Inferior parietal cortex (tissue), 1 donor: ENCODE measurements around the gene SPNS3.
A peak's percentile ranks its signal among the peaks of the same experiment; 100 is the strongest.

Experiments used
- DNase-seq: peaks from one replicate; pipeline ENCODE4 v3.0.0-alpha.2; 2016; ENCODE audit errors: extremely low spot score

Gene SPNS3

DNA sequence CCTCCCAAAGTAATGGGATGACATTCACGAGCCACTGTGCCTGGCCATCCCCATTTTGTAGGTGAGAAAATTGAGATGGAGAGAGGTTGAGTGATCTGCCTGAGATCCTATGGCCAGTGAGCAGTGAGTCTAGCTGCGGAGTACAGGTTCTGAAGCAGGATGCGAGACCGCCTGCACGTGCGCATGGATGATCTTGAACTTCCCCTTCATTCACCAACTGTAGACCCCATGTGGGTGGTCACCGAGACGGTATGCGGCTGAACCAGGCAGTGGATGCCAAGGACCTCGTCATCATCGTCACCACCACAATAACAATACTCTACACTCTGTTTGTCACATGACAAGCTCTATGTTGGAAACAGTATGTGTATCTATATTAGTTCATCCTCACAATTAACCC lies 6.2 kb upstream of the SPNS3 start:
- no peak for DNase-seq

DNA sequence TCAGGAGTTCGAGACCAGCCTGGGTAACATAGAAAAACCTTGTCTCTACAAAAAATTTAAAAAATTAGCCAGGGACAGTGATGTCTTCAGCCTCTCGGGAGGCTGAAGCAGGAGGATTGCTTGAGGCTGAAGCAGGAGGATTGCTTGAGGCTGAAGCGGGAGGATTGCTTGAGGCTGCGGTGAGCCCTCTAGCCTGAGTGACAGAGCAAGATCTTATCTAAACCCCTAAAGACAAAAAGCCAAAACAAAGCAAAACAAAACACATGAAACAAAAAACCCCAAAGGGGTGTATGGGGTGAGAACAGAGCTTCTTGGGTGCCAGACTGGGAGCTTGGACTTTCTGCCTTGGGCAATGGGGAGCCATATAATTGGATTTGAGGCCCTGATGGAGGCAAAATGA lies 2.6 kb downstream of the SPNS3 start:
- no peak for DNase-seq

DNA sequence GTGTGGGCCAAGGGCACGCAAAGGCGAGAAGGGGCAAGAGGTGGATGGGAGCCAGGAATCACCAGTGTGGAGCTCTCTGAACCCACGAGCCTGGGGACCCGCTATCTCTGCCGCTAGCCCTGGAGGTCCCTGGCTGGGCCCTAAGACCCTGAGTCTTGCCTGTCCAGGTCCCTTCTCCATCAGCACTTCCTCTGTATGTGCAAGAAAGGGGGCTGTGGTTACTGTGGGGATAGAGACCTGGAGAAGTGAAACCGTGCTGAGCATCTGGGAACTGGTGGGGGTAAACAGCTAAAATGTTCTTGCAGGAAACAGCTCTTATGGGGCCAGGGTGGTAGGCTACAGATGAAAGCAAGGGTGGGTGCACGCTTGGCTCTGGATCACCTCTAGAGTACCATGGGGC lies 3.1 kb downstream of the SPNS3 start:
- no peak for DNase-seq

DNA sequence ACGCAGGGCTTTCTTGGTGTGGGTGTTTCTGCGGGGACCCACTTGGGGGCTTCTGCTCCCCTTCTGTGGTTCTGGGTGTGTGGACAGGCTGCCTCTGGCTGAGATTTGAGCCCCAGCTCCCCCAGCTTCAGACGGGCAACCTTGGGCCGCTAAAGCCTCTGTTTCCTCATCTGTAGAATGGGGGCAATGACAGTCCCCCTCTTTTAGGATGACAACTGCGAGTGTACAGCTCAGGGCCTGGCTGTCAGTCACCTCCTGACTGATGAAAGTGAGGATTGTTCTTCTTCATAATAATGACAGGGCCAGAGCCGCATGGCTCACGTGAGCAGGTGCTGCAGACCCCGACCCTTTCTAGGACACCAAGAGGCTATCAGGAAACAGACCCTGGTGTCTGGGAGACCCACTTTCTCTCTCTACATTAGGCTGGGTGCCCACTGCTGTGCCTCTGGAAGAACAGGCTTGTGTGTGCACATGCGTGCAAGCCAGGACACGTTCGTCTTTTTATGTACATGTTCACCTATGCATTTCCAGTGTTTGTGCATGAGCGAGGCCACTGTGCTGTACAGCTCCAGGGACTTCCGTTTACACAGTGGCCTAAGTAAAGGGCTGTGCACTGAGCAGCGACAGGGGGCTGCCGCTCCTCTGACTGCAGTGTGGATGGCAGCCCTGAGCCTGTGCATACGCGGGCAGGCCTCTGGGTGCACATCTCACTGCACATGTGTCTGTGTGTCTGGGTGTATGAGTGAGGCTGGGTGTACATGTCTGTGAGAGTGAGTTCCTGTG lies 4.6 kb downstream of the SPNS3 start:
- DNase-seq: no peak

DNA sequence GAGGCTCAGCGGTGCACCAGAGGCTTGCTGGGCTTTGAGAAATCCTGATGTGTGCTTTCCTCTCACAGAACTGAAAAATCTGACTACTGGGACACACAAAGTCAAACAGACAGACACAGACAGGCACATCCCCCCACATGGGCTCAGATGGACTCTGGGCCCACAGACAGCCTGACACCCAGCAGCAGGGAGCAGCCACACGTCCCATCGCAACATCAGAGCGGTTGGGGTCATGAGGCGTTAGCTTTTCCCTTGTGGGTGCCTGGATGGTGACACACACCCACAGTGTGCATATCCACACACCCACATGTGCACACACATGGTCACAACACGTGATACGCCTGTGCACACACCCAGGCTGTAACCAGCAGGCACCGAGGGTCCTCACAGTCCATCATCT lies 6.3 kb downstream of the SPNS3 start:
- DNase-seq: no peak

DNA sequence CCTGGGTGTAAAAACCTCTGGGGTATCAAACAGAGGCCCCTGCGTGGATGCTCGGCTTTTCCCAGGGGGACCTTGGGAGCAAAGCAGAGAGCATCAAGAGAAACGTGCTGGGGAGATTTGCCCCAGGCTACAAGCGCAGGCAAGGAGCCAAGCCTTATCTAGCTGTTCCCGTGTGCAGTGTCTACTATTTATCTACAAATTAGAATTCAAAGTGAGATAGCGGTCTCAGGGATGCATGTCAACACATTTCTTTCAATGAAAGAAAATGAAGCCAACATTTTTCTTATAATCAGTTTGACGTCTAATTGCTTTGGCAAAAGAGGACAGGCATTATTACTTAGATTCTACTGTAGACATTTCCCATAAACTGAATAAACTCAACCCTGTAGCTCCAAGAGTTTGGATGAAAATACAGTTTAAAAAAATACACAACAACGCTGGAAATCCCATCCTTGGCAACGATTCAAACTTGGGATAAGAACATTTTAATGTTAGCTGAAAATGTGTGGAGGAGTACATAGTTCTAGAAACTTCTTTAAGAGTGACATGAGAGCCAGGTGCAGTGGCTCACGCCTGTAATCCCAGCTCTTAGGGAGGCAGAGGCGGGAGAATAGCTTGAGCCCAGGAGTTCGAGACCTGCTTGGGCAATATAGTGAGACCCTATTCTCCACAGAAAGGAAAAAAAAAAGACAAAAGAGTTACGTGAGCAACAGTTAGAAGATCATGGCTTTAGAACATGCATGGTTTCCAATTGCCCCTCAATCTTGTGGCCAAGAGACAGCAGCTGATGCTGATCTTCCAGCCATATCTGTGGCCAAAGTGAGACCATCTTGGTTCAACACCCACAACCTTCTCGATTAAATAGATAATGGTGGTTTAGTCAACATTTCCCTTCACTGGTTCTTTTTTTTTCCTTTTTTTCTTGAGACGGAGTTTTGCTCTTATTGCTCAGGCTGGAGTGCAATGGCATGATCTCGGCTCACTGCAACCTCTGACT lies 7.2 kb downstream of the SPNS3 start:
- DNase-seq: no peak

DNA sequence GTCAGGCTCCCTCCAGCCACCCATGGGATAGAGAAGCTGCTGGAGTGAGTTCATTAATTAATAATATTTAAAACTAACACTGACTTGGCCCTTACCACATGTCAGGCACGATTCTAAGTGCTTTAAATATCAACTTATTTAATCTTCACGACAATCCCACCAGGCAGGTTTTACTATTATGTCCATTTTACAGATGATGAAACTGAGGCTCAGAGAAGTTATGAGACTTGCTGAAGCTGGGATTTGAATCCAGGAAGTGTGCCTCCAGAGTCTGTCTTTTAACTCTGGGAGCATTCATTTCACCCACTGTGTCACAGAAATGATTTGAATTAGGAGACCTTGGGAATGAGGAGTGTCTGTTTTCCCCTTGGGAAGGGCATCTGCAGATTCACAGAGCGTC lies 8.8 kb downstream of the SPNS3 start:
- no peak for DNase-seq

DNA sequence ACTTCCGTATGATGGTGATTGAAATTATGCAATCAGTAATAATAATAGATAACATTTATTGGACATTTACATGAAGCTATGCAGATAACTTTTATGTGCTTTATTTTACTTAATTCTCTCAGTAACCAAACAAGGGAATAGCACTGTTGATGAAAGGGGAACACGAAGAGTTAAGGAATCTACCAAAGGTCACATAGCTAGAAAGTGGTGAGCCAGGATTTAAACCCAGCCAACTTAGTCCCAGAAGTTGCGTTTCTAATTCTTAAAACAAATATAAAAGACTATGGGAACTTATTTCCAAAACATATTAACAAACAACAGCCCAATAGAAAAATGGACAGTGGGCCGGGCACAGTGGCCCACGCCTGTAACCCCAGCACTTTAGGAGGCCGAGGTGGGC lies 9.7 kb downstream of the SPNS3 start:
- DNase-seq: no peak

DNA sequence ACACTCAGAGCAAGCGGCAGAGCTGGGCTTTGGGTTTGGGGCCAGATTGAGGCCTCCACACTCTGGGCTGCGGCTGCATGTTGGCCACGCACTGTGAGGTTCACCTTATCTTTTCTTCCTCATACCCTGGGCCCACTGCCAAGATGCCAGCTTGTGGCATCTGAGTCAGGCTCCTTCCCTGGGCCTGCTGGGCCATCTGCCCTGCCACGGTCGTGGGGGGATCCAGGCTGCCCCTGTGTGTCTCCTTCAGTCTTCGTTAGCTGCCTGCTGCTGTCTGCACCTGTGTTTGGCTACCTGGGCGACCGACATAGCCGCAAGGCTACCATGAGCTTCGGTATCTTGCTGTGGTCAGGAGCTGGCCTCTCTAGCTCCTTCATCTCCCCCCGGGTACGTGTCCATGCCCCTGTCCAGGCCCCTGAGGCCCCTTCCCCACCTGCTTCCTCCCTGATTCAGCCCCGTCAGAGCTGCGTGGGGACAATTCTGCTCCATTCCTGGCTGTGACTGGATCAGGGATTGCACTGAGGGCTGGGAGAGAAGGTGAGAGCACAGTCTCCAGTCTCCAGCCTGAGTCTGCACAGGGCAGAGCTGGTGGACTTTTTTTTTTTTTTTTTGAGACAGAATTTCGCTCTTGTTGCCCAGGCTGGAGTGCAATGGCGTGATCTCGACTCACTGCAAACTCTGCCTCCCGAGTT lies 11.2 kb downstream of the SPNS3 start:
- no peak for DNase-seq

DNA sequence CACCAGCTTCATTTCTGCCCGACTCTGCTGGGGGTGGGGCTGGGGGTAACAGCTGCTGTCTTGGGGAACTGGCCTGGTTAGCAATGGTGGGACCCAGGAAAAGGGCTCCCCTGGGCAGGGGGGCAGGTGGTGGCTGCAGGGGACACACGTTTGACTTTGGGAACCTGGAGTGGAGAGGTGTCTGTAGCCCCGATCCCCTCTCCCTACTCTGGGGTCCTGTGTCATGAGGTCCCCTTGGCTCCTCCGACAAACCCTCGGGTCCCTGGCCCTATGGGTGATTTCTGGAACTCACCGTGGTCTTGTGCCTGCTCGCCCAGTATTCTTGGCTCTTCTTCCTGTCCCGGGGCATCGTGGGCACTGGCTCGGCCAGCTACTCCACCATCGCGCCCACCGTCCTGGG lies 12.0 kb downstream of the SPNS3 start:
- no peak for DNase-seq

DNA sequence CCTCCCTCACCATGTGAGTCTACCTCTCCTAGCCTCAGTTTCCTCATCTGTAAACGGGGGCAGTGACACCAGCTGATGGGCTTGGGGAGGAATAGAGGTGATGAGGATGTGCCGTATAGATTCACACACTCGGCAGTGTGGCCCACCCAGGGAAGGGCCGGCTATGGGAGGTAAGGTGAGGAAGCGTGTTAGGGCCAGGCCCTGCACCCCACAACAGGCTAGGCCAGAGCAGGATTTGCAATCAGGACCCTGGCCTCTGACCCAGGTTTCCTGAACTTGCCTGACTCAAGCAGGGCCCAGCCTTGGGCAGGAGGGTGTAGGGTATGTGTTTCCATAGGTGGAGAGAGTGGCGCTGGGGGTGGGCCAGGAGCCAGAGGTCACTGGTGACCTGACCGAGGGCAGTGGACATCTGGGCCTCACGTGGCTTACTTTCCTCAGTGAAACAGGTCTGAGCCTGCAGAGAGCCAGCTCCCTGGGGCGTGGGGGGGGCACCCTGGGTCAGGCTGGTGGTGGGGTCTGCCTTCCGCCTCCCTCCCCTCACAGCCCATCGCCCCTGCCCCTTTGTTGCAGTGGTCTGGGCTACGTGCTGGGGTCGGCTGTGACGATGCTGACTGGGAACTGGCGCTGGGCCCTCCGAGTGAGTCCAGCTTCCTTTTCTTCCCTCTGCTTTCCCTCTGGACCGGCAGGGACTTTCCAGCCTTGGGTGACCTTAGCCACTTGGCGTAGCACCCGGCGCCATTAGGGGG lies 12.8 kb downstream of the SPNS3 start:
- no peak for DNase-seq

DNA sequence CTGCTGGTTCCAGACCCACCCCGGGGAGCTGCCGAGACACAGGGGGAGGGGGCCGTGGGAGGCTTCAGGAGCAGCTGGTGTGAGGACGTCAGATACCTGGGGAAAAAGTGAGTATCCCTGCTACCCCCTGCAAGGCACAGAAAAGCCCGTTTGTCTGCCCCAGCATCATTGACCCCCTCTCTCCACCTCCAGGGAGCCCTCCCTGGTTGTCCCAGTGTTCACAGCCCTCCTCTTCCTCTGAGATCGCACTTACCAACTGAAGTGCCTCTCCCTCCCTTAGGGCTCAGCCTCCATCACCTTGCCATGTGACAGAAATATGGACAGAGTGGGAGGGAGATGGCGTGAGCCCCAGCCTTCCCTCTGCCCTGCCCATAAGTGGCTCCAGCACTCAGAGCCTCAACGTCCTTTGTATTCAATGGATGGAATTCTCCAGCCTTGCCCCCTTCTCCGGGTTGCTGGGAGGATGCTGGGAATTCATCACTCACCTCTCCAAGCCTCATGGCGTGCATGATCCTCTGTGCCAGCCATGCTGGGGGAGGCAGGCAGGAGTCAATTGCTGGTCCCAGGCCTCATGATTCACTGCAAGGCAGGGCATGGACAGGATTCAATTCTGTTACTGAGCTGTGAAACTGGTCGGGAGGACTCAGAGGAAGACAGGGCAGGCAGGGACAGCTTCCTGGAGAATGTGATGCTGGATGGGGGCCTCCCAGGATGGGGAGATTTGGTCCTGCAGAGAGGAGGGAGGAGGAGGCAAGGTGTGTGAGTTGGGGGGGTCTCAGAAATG lies 14.6 kb downstream of the SPNS3 start:
- DNase-seq: no peak

DNA sequence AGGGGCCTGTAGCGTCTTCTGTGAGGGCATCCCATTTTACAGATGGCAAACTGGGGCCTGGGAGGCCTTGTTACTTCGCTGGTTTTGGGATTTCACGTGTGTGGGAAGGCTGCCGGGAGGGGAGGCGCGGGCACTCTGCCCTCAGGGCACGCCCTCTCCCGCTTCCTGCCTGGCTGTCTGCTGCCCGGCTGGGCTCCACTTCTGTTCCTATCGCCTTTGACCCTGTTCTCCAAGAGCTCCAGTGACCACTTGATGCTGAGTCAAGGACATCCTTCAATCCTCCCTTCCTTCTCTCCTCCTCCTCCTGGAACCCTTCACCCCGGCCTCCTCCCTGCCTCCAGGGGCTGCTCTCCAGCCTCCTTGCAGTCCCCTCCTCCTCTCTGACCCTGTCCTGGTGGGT lies 16.0 kb downstream of the SPNS3 start:
- no peak for DNase-seq

DNA sequence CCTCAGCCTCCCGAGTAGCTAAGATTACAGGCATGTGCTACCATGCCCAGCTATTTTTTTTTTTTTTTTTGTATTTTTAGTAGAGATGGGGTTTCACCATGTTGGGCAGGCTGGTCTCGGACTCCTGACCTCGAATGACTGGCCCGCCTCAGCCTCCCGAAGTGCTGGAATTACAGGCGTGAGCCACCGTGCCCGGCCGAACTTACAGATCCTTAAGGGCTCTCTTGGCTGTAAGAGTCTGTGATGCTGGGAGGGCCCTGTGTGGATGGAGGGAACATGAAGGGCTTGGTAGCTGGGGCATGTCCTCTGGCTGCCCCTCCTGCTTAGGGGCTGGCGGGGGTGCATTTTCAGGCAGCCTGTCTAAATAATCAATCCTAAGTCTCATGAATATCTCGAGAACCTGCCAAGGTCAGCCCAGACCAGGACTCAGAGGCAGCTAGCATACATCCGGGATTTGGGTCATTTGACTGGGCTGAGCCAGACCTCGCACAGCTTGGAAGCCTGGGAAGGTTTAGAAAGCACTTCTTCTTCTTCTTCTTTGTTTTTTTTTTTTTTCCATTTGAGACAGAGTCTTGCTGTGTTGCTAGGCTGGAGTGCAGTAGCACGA lies 17.1 kb downstream of the SPNS3 start:
- no peak for DNase-seq

DNA sequence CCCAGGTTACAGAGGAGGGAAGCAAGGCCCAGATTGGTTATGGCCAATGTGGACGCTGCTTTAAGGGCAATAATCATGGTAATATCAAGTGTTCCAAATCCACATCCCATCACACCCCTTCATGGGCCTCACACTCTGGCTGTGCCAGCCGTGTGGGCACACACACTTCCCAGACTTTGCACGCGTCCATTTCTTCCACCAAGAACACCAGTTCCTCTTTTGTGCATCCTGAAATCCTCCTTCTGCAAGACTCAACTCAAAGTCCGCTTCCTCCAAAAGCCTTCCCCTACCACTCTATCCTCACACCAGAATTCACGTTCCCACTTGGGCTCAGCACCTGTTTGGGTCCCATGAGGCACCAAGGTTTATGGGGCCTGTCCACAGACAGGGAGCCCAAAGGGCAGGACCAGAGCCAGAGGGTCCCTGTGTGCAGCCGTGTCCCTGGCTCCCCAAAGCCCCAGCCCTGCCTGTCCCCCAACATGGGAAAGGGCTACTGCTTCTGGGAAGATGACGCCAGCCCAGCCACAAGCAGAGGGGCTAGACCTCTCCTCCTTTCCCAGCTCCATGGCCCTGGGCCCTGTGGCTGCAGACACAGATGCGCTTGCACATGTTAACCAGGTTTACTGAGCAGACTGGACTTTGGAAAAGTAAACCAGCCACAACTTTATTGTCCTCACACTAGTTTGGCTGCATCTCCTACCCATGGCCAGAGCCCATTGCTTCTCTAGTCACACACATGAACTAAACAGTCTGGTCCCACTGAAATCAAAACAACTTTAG lies 20.3 kb downstream of the SPNS3 start:
- DNase-seq: no peak

DNA sequence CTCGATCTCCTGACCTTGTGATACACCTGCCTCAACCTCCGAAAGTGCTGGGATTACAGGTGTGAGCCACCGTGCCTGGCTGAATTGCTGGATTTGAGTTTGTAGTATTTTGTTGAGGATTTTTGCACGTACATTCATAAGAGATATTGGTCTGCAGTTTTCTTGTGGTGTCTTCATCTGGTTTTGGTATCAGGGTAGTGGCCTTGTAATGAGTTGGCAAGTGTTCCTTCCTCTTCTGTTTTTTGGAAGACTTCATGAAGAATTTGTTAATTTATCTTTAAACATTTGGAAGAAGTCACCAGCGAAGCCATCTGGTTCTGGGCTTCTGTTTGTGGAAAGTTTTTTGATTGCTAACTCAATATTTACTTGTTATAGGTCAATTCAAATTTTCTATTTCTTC lies 26.9 kb downstream of the SPNS3 start:
- DNase-seq: no peak

DNA sequence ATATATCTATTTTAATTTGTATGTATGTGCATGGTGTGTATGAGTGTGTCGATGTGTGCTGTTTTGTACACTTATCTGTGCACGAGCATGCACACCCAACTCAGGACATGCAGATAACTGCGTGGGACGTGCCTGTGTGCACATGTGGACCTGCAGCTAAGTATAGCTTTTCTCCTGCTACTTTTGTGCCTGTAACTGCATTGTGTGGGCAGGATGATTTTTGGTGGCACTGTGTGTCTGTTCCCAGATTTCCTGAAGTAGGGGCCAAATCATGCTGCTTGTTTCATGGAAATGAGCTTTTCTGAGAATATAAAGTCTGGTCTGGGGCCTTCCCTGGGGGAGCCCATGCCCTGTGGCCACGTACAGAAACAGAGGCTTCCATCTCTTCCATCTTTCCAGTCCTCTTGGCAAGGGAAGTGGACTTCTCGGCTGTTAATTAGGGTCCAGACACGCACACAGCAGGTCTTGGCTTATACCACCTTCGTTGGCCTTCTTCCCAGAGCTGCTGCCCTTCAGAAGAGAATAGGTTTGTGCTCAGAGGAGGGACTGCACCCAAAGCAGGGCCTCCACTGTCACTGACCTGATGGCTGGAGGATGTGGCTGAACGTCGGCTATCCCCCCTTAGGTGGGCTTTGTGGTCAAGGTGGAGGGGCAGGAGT lies 30.2 kb downstream of the SPNS3 start:
- DNase-seq: peak; percentile 49

DNA sequence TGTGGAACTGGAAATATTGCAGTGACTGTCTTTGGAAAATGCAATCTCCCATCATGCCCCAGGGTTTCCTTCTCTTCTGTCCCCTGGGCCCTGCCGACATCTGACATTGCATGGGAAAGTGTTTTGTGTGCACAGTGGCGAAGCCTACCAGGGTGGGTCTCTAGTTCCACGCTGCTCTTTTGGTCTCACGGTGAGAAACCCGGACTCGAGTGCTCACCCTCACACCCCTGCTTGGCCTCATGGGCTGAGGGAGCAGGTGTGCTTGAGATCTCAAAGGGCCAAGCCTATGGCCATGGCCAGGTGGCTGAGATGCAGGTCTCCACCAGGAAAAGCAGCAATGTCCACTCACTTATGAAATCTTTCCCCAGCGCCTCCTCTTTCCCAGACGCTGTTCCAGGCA lies 32.0 kb downstream of the SPNS3 start:
- no peak for DNase-seq

DNA sequence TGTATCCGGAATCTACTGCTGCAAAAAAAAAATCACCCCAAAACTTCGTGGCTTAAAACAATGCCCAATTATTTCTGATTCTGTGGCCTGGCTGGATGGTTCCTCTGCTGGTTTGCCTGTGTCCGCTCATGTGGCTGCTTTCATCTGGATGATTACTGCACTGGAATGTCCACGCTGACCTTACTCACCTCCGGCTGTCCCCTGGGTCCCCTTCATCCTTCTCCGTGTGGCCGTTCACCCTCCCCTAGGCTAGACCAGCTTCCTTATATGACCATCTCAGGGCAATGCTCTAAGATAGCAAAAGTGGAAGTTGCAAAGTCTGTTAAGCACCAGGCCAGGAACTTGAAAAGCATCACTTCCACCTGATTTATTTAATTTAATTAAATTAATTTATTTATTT lies 33.5 kb downstream of the SPNS3 start:
- DNase-seq: no peak
